Left lobe of liver (tissue), 2 donors: Measurements from ENCODE around the gene S1PR4. TPM values are rescaled to one million over a fixed set of nuclear protein-coding genes. Genes with fewer than 3 reads are reported as not detected.
"Not testable (repeated sequence)": the region's sequence is repeated elsewhere in the genome, so short reads cannot be mapped to it uniquely, and the experiment has no call there.

Experiments
- ATAC-seq: fragments of 200-7000 bp; cut with Tn5 transposase; one replicate; pipeline ENCODE4 v1.9.1; 2020; ENCODE audit warnings: mild to moderate bottlenecking, moderate library complexity
- DNase-seq: peaks from one replicate; pipeline ENCODE4 v3.0.0-alpha.2; 2020; ENCODE audit warnings: low spot score
- total RNA-seq: library from RNA; stranded (reverse); gene quantifications from one replicate; pipeline ENCODE4 v1.2.1, GENCODE V29; 2021
- donor health status: DM: no; HTN: no; CAD: no; lungs with moderate emphysema.
- donor health status: DM: no; HTN: yes; CAD: no.

Gene S1PR4
- total RNA-seq, 1 donor from 2014 or later = 0.70 TPM

- DNase-seq = no peak
- no peak for ATAC-seq
These were observed 1.7 kb upstream of the S1PR4 start for GRCh38 chr19:3176715-3177501.

GRCh38 chr19:3178973-3179738 lies 587 bp downstream of the S1PR4 start:
- ATAC-seq (no peak), DNase-seq (no peak)

- no peak for ATAC-seq
- DNase-seq = no peak
These were observed 1.2 kb downstream of the S1PR4 start for GRCh38 chr19:3179739-3180293.

- peak; percentile 44 for DNase-seq
- ATAC-seq = no peak
These were observed 5.4 kb downstream of the S1PR4 start for GRCh38 chr19:3183721-3184641.

- DNase-seq (peak; percentile 80), ATAC-seq (peak; percentile 61)
These were observed 6.4 kb downstream of the S1PR4 start for GRCh38 chr19:3184847-3185460.

GRCh38 chr19:3185461-3186159 lies 7.0 kb downstream of the S1PR4 start, which contains the start of gene NCLN:
Gene NCLN, plus strand, starts transcription at chr19:3185930. Its CDS starts 101 bp downstream, at chr19:3186031.
- peak; percentile 95 for ATAC-seq
- peak; percentile 95 for DNase-seq

GRCh38 chr19:3186160-3186688 lies 7.7 kb downstream of the S1PR4 start:
- ATAC-seq = no peak

GRCh38 chr19:3186891-3187661 lies 8.5 kb downstream of the S1PR4 start:
- DNase-seq = no peak
- no peak for ATAC-seq

More at GRCh38 chr19:3186160-3186688, 7.7 kb downstream of the S1PR4 start:
- no peak for DNase-seq

- ATAC-seq = no peak
- no peak for DNase-seq
These were observed 9.3 kb downstream of the S1PR4 start for GRCh38 chr19:3187662-3188511.

- no peak for DNase-seq
- ATAC-seq = no peak
These were observed 10.3 kb downstream of the S1PR4 start for GRCh38 chr19:3188627-3189596.

- no peak for DNase-seq
- ATAC-seq = no peak
These were observed 11.3 kb downstream of the S1PR4 start for GRCh38 chr19:3189702-3190469.

GRCh38 chr19:3190470-3190770 lies 11.9 kb downstream of the S1PR4 start:
- DNase-seq (no peak), ATAC-seq (no peak)

GRCh38 chr19:3190921-3191805 lies 12.6 kb downstream of the S1PR4 start:
- DNase-seq = no peak
- no peak for ATAC-seq

GRCh38 chr19:3191806-3192104 lies 13.2 kb downstream of the S1PR4 start:
- ATAC-seq, DNase-seq: not testable (repeated sequence)

- no peak for DNase-seq
These were observed 13.7 kb downstream of the S1PR4 start for GRCh38 chr19:3192228-3192635.

More at GRCh38 chr19:3192228-3192635, 13.7 kb downstream of the S1PR4 start:
- ATAC-seq = no peak
